ENCODE measurements around the gene FGGY. TPM values are rescaled to one million over a fixed set of nuclear protein-coding genes. Genes with fewer than 3 reads are reported as not detected.

The FGGY gene
- total RNA-seq, 1 donor from 2014 or later, result 16.4 TPM

DNA sequence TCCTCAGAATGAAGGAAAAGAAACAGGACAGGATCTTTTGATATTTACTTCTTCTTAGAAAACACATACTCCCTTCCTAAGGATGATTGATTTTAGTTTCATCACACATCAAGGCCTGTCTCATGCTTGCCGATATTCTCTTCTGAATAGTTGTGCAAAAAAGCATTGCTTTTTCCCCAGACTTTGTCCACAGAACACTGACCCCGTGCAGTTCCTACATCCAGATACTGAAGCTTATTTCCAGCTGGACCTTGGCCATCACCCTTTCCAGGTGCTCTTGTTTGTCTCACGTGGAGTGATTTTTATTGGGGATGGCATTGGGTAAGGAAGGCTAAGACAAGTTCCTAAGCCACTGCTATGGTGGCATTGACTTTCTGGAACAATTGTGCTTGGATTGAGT is 320.5 kb downstream of the FGGY start:
- Mint-ChIP-seq H3K36me3 (ENCODE audit: low read depth) (peaks cover 9% of the 10 kb centered on the region), H3K4me3 (no peak overlapping the region), H3K27ac (ENCODE audit: unreplicated experiment) (no peak overlapping the region), H3K4me1 (peaks cover 9% of the 10 kb centered on the region), H3K27me3 (ENCODE audit: low read depth) (no peaks in the 10 kb centered on the region), H3K9me3 (peaks cover 8% of the 10 kb centered on the region)
- no peak for DNase-seq (ENCODE audit: low read depth, low spot score)
- TF ChIP-seq, protein P1, sequence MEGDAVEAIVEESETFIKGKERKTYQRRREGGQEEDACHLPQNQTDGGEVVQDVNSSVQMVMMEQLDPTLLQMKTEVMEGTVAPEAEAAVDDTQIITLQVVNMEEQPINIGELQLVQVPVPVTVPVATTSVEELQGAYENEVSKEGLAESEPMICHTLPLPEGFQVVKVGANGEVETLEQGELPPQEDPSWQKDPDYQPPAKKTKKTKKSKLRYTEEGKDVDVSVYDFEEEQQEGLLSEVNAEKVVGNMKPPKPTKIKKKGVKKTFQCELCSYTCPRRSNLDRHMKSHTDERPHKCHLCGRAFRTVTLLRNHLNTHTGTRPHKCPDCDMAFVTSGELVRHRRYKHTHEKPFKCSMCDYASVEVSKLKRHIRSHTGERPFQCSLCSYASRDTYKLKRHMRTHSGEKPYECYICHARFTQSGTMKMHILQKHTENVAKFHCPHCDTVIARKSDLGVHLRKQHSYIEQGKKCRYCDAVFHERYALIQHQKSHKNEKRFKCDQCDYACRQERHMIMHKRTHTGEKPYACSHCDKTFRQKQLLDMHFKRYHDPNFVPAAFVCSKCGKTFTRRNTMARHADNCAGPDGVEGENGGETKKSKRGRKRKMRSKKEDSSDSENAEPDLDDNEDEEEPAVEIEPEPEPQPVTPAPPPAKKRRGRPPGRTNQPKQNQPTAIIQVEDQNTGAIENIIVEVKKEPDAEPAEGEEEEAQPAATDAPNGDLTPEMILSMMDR (conservative IDR thresholded peaks at IDR 0.05), result no peak

- no peak for DNase-seq (ENCODE audit: low read depth, low spot score)
- Mint-ChIP-seq H3K27ac (ENCODE audit: unreplicated experiment) (no peak overlapping the region), H3K27me3 (ENCODE audit: low read depth) (no peaks in the 10 kb centered on the region), H3K4me1 (peaks cover 9% of the 10 kb centered on the region), H3K4me3 (no peak overlapping the region), H3K9me3 (peaks cover 4% of the 10 kb centered on the region), H3K36me3 (ENCODE audit: low read depth) (no peaks in the 10 kb centered on the region)
- TF ChIP-seq, protein P1 (conservative IDR thresholded peaks at IDR 0.05), result no peak
These were observed 322.7 kb downstream of the FGGY start for GRCh38 chr1:59619557-59619956.

GRCh38 chr1:59625384-59625783 is 328.5 kb downstream of the FGGY start:
- no peak overlapping the region for H3K4me3 Mint-ChIP-seq
- H3K27ac Mint-ChIP-seq (ENCODE audit: unreplicated experiment), result no peak overlapping the region
- H3K4me1 Mint-ChIP-seq, result no peaks in the 10 kb centered on the region
- no peaks in the 10 kb centered on the region for H3K9me3 Mint-ChIP-seq
- no peaks in the 10 kb centered on the region for H3K36me3 Mint-ChIP-seq (ENCODE audit: low read depth)
- TF ChIP-seq, protein P1 (conservative IDR thresholded peaks at IDR 0.05), result no peak
- DNase-seq (ENCODE audit: low read depth, low spot score), result no peak
- H3K27me3 Mint-ChIP-seq (ENCODE audit: low read depth), result no peaks in the 10 kb centered on the region

DNA sequence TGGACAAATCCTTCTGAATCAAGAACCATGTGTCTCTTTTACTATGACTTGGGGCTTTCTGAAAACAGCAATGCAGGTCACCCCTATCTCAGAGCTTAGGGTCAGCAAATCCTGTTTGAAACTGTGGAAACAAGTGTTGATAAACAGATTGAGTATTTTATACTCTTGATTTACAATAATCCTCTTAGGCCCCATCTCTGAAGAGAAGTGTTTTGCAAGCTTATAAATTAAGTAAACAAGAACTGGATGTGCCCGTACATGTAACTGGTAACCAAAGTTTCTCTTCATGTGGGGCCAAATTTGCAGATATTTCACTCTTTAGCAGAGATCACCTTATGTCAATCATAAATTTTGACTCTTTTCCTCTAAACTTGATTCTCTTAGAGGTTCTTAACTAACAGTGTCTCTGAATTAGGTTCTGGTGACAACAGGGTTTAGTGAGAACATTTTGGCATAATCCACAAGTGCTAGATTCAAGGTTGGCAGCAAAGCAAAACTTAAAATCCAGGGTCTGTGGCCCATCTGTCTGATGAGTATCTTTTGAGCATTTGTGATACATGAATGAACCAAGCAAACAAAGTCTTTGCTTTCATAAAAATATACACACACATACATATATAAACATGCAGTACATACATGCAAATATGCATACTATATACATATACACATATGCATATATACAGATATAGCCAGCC is 334.8 kb downstream of the FGGY start:
- no peak for DNase-seq (ENCODE audit: low read depth, low spot score)
- no peaks in the 10 kb centered on the region for H3K27me3 Mint-ChIP-seq (ENCODE audit: low read depth)
- no peak overlapping the region for H3K4me3 Mint-ChIP-seq
- no peaks in the 10 kb centered on the region for H3K36me3 Mint-ChIP-seq (ENCODE audit: low read depth)
- H3K4me1 Mint-ChIP-seq, result peaks cover 17% of the 10 kb centered on the region
- peaks cover 2% of the 10 kb centered on the region for H3K9me3 Mint-ChIP-seq
- TF ChIP-seq, protein P1 (conservative IDR thresholded peaks at IDR 0.05), result no peak
- no peak overlapping the region for H3K27ac Mint-ChIP-seq (ENCODE audit: unreplicated experiment)

DNA sequence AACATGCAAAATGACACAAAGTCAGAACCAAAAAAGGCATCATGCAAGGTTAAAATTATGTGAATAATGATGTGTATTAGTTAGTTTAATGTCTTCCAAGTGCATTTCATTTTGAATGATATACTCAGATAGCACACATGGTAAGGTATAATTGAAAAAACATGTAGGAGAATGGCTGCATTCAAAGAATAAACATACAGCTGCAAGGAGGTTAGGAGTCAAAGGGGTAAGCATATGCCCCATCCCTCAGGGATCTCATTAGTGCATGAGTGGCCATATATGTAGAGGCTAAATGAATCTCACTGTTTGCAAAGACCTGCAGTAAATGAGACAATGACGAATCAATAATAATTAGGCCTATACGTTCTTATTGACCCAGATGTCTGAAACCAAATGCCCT is 338.2 kb downstream of the FGGY start:
- no peak overlapping the region for H3K27ac Mint-ChIP-seq (ENCODE audit: unreplicated experiment)

More for the DNA sequence above, 338.2 kb downstream of the FGGY start:
- H3K4me3 Mint-ChIP-seq, result no peak overlapping the region
- peaks cover 6% of the 10 kb centered on the region for H3K9me3 Mint-ChIP-seq
- TF ChIP-seq, protein P1 (conservative IDR thresholded peaks at IDR 0.05), result no peak
- H3K27me3 Mint-ChIP-seq (ENCODE audit: low read depth), result no peaks in the 10 kb centered on the region
- peaks cover 34% of the 10 kb centered on the region for H3K4me1 Mint-ChIP-seq
- H3K36me3 Mint-ChIP-seq (ENCODE audit: low read depth), result peaks cover 3% of the 10 kb centered on the region
- no peak for DNase-seq (ENCODE audit: low read depth, low spot score)

Measured in neural crest cell (in vitro differentiated cells).